Duodenal mucosa (tissue), 2 donors: ENCODE data around the gene SMC3.

ENCODE experiments used
- H3K27ac ChIP-seq: one replicate; pipeline ENCODE4 v1.7.0; 2013; ENCODE audit warnings: low read depth, low read length
- H3K27me3 ChIP-seq, 2 donors: one replicate each; pipeline ENCODE4 v1.7.0; 2013; ENCODE audit warnings: low read length in 2 of 2, control low read depth in 1 of 2; ENCODE audit not compliant: insufficient read depth in 2 of 2, control insufficient read depth in 1 of 2
- H3K36me3 ChIP-seq, 2 donors: one replicate each; pipeline ENCODE4 v1.7.0; 2013; ENCODE audit warnings: low read length in 2 of 2, control low read depth in 1 of 2; ENCODE audit not compliant: insufficient read depth in 2 of 2, control insufficient read depth in 1 of 2
- H3K4me1 ChIP-seq, 2 donors: one replicate each; pipeline ENCODE4 v1.7.0; 2013; ENCODE audit warnings: low read length in 2 of 2, control low read depth in 1 of 2; ENCODE audit not compliant: insufficient read depth in 2 of 2, control insufficient read depth in 1 of 2
- H3K4me3 ChIP-seq, 2 donors: one replicate each; pipeline ENCODE4 v1.7.0; 2013; ENCODE audit warnings: low read length in 2 of 2, low read depth in 1 of 2
- H3K9ac ChIP-seq, 2 donors: one replicate each; pipeline ENCODE4 v1.7.0; 2013; ENCODE audit warnings: low read length in 2 of 2, low read depth in 1 of 2
- H3K9me3 ChIP-seq, 2 donors: one replicate each; pipeline ENCODE4 v1.7.0; 2013; ENCODE audit warnings: low read length in 2 of 2, control low read depth in 1 of 2; ENCODE audit not compliant: control insufficient read depth in 1 of 2

Gene SMC3

GRCh38 chr10:110567201-110568054 is at the start of gene SMC3:
Gene SMC3, plus strand, starts transcription at chr10:110567695. Its CDS starts 122 bp downstream, at chr10:110567817.
- H3K36me3 ChIP-seq, result no peaks in the 10 kb centered on the region
- peaks cover 0 to 10% of the 10 kb centered on the region in 2 donors for H3K27me3 ChIP-seq
- H3K9ac ChIP-seq, result peak within 1 kb of the TSS; percentile 80 to 85
- peak within 1 kb of the TSS; percentile 79 to 92 for H3K4me3 ChIP-seq
- peaks cover 21 to 22% of the 10 kb centered on the region in 2 donors for H3K4me1 ChIP-seq
- H3K9me3 ChIP-seq, result no peaks in the 10 kb centered on the region
- peak within 1 kb of the TSS; percentile 82 for H3K27ac ChIP-seq

GRCh38 chr10:110522365-110522988 is 45.0 kb upstream of the SMC3 start:
- Histone ChIP-seq H3K4me3 (no peak overlapping the region), H3K9ac (no peak overlapping the region), H3K4me1 (peaks cover 8 to 15% of the 10 kb centered on the region in 2 donors), H3K36me3 (no peaks in the 10 kb centered on the region), H3K27ac (no peak overlapping the region), H3K27me3 (peaks cover 0 to 23% of the 10 kb centered on the region in 2 donors), H3K9me3 (no peaks in the 10 kb centered on the region)

- H3K27me3 ChIP-seq, result peaks cover 0 to 29% of the 10 kb centered on the region in 2 donors
- peaks cover 8 to 15% of the 10 kb centered on the region in 2 donors for H3K4me1 ChIP-seq
- no peak overlapping the region for H3K27ac ChIP-seq
- H3K4me3 ChIP-seq, result no peak overlapping the region
- no peak overlapping the region for H3K9ac ChIP-seq
- H3K9me3 ChIP-seq, result no peaks in the 10 kb centered on the region
- H3K36me3 ChIP-seq, result no peaks in the 10 kb centered on the region
Observed at GRCh38 chr10:110523736-110524135, 43.8 kb upstream of the SMC3 start.

GRCh38 chr10:110524179-110524858 is 43.2 kb upstream of the SMC3 start:
- no peak overlapping the region for H3K27ac ChIP-seq
- no peaks in the 10 kb centered on the region for H3K36me3 ChIP-seq
- peaks cover 8 to 15% of the 10 kb centered on the region in 2 donors for H3K4me1 ChIP-seq
- H3K9ac ChIP-seq, result no peak overlapping the region
- no peaks in the 10 kb centered on the region for H3K9me3 ChIP-seq
- H3K4me3 ChIP-seq, result no peak overlapping the region
- H3K27me3 ChIP-seq, result peaks cover 0 to 29% of the 10 kb centered on the region in 2 donors

- H3K27me3 ChIP-seq, result peaks cover 0 to 29% of the 10 kb centered on the region in 2 donors
Observed at GRCh38 chr10:110524859-110525232, 42.6 kb upstream of the SMC3 start.

GRCh38 chr10:110525349-110526260 is 41.9 kb upstream of the SMC3 start:
- peaks cover 0 to 33% of the 10 kb centered on the region in 2 donors for H3K27me3 ChIP-seq

More at GRCh38 chr10:110524859-110525232, 42.6 kb upstream of the SMC3 start:
- Histone ChIP-seq H3K9ac (no peak overlapping the region), H3K27ac (no peak overlapping the region), H3K36me3 (no peaks in the 10 kb centered on the region), H3K9me3 (no peaks in the 10 kb centered on the region), H3K4me1 (peaks cover 8 to 15% of the 10 kb centered on the region in 2 donors), H3K4me3 (no peak overlapping the region)

GRCh38 chr10:110527731-110528171 is 39.7 kb upstream of the SMC3 start:
- Histone ChIP-seq H3K4me3 (no peak overlapping the region), H3K4me1 (peaks cover 0 to 14% of the 10 kb centered on the region in 2 donors), H3K9me3 (no peaks in the 10 kb centered on the region), H3K27ac (no peak overlapping the region), H3K9ac (no peak overlapping the region), H3K27me3 (peaks cover 0 to 36% of the 10 kb centered on the region in 2 donors), H3K36me3 (no peaks in the 10 kb centered on the region)

More at GRCh38 chr10:110525349-110526260, 41.9 kb upstream of the SMC3 start:
- H3K36me3 ChIP-seq, result no peaks in the 10 kb centered on the region
- H3K27ac ChIP-seq, result no peak overlapping the region
- no peaks in the 10 kb centered on the region for H3K9me3 ChIP-seq
- H3K4me1 ChIP-seq, result peaks cover 8 to 20% of the 10 kb centered on the region in 2 donors
- no peak overlapping the region for H3K4me3 ChIP-seq
- H3K9ac ChIP-seq, result no peak overlapping the region

- no peaks in the 10 kb centered on the region for H3K36me3 ChIP-seq
- no peak overlapping the region for H3K27ac ChIP-seq
- H3K4me1 ChIP-seq, result peaks cover 0 to 10% of the 10 kb centered on the region in 2 donors
- H3K27me3 ChIP-seq, result peaks cover 0 to 36% of the 10 kb centered on the region in 2 donors
- no peak overlapping the region for H3K9ac ChIP-seq
- no peak overlapping the region for H3K4me3 ChIP-seq
- H3K9me3 ChIP-seq, result no peaks in the 10 kb centered on the region
Observed at GRCh38 chr10:110528224-110528996, 39.1 kb upstream of the SMC3 start.
